HepG2 (cell line): ENCODE data around the gene PPP1CB. TPM values are rescaled to one million over a fixed set of nuclear protein-coding genes. Genes with fewer than 3 reads are reported as not detected.

Experiments used
- CAMTA2 ChIP-seq: sonication (generic); formaldehyde crosslinking; IDR thresholded peaks from 2 replicates; pipeline ENCODE4 v1.4.0; 2020; ENCODE audit warnings: mild to moderate bottlenecking, missing genetic modification reagents, borderline replicate concordance
- HMGXB3 ChIP-seq: sonication (generic); formaldehyde crosslinking; IDR thresholded peaks from 2 replicates; pipeline ENCODE4 v1.4.0; 2020; ENCODE audit warnings: missing genetic modification reagents, borderline replicate concordance
- HNRNPK ChIP-seq: fragments of 200-400 bp; formaldehyde crosslinking; IDR thresholded peaks from 2 replicates; pipeline ENCODE4 v1.6.1; 2018; ENCODE audit warnings: low read length, low read depth, moderate library complexity, mild to moderate bottlenecking; ENCODE audit not compliant: poor library complexity, severe bottlenecking
- NR2F1 ChIP-seq, 2 experiments: fragments of 450-650 bp in 1 of 2; formaldehyde crosslinking in 1 of 2; IDR thresholded peaks; 2 replicates each; pipeline versions ENCODE4 v1.5.0 to v1.6.1; 2016 to 2020; ENCODE audit warnings: mild to moderate bottlenecking in 1 of 2, missing compliant biosample characterization in 1 of 2, missing genetic modification reagents in 1 of 2, moderate library complexity in 1 of 2
- RAD51 ChIP-seq: fragments of 450-650 bp; IDR thresholded peaks from 2 replicates; pipeline ENCODE4 v1.6.1; 2016; ENCODE audit warnings: borderline replicate concordance
- RFXAP ChIP-seq: sonication (generic); formaldehyde crosslinking; IDR thresholded peaks from 2 replicates; pipeline ENCODE4 v1.4.0; 2020; ENCODE audit warnings: missing genetic modification reagents, borderline replicate concordance
- TARDBP ChIP-seq: sonication (generic); formaldehyde crosslinking; IDR thresholded peaks from 2 replicates; pipeline ENCODE4 v1.8.0; 2022; ENCODE audit warnings: mild to moderate bottlenecking, missing genetic modification reagents
- TRIM22 ChIP-seq: fragments of 450-650 bp; IDR thresholded peaks from 2 replicates; pipeline ENCODE4 v1.6.1; 2017
- ZBTB3 ChIP-seq: sonication (generic); formaldehyde crosslinking; IDR thresholded peaks from 2 replicates; pipeline ENCODE4 v1.4.0; 2020; ENCODE audit warnings: low read depth, mild to moderate bottlenecking, moderate library complexity, missing genetic modification reagents, borderline replicate concordance
- ZBTB44 ChIP-seq: sonication (generic); formaldehyde crosslinking; IDR thresholded peaks from 2 replicates; pipeline ENCODE4 v1.4.0; 2020; ENCODE audit warnings: missing genetic modification reagents
- ZEB1 ChIP-seq: IDR thresholded peaks from 2 replicates; pipeline ENCODE4 v1.6.1; 2012; ENCODE audit warnings: mild to moderate bottlenecking, low read depth, inconsistent platforms; ENCODE audit not compliant: insufficient replicate concordance
- ZMYM3 ChIP-seq: sonication (generic); formaldehyde crosslinking; IDR thresholded peaks from 2 replicates; pipeline ENCODE4 v1.5.1; 2020; ENCODE audit warnings: mild to moderate bottlenecking, missing genetic modification reagents
- ZNF138 ChIP-seq: sonication (generic); formaldehyde crosslinking; IDR thresholded peaks from 2 replicates; pipeline ENCODE4 v1.5.0; 2020; ENCODE audit warnings: mild to moderate bottlenecking, low read depth, missing genetic modification reagents
- ZNF274 ChIP-seq: sonication (generic); formaldehyde crosslinking; IDR thresholded peaks from 2 replicates; pipeline ENCODE4 v1.5.1; 2020; ENCODE audit warnings: mild to moderate bottlenecking, missing genetic modification reagents
- ZNF441 ChIP-seq: sonication (generic); formaldehyde crosslinking; IDR thresholded peaks from 2 replicates; pipeline ENCODE4 v1.7.0; 2021; ENCODE audit warnings: missing genetic modification reagents, borderline replicate concordance
- ZNF557 ChIP-seq: sonication (generic); formaldehyde crosslinking; IDR thresholded peaks from 2 replicates; pipeline ENCODE4 v1.4.0; 2020; ENCODE audit warnings: missing genetic modification reagents
- ZNF580 ChIP-seq: IDR thresholded peaks from 2 replicates; pipeline ENCODE4 v1.6.1; 2016; ENCODE audit warnings: low read depth, borderline replicate concordance
- ZNF720 ChIP-seq: sonication (generic); formaldehyde crosslinking; IDR thresholded peaks from 2 replicates; pipeline ENCODE4 v1.4.0; 2020; ENCODE audit warnings: missing genetic modification reagents
- ZSCAN31 ChIP-seq: sonication (generic); formaldehyde crosslinking; IDR thresholded peaks from 2 replicates; pipeline ENCODE4 v1.5.0; 2020; ENCODE audit warnings: low read depth, mild to moderate bottlenecking, missing genetic modification reagents
- polyA plus RNA-seq, 8 experiments: library from polyadenylated mRNA; depleted of rRNA in 3 of 8; stranded (reverse) in 7 of 8; unstranded in 1 of 8; fragments of >200 nt; fragmentation: Illumina TruSeq in 4 of 8; extraction: Trizol in 4 of 8; gene quantifications; 2 replicates each; pipeline versions ENCODE4 v1.2.1 to v1.2.3, GENCODE V29; 2011 to 2016; ENCODE audit warnings: low read depth in 4 of 8, missing spikeins in 1 of 8, mixed read lengths in 1 of 8; ENCODE audit not compliant: insufficient read depth in 1 of 8
- total RNA-seq, 5 experiments: library from RNA; depleted of rRNA; stranded (reverse); fragments of >200 nt; fragmentation: Illumina TruSeq; extraction: Trizol; gene quantifications; 2 replicates each; pipeline ENCODE4 v1.2.3, GENCODE V29; 2016; ENCODE audit warnings: low read depth in 1 of 5

PPP1CB gene
- total and polyA plus RNA-seq, 2 of the 13 experiments (the other 11 are each of a cell fraction or from before 2014, with no cell fraction given), result 46.9 to 109 TPM

GRCh38 chr2:28702415-28702861, 49.2 kb upstream of the PPP1CB start (continued):
- no peak for TF ChIP-seq HMGXB3
- TF ChIP-seq TRIM22, result no peak
- no peak for TF ChIP-seq ZSCAN31 (CRISPR knock-in tag)
- TF ChIP-seq RFXAP (CRISPR knock-in tag), result no peak
- TF ChIP-seq ZNF274, result no peak
- no peak for TF ChIP-seq TARDBP (CRISPR knock-in tag)
- TF ChIP-seq ZNF441 (CRISPR knock-in tag), result no peak
- no peak for TF ChIP-seq ZBTB3 (CRISPR knock-in tag)
- TF ChIP-seq ZNF580 (CRISPR knock-in tag), result no peak
- no peak for TF ChIP-seq ZNF557 (CRISPR knock-in tag)
- peak; percentile 66 to 95 for TF ChIP-seq NR2F1 (CRISPR knock-in tag; IDR thresholded peaks at IDR 0.05)
- no peak for TF ChIP-seq CAMTA2
- TF ChIP-seq HNRNPK, result no peak
- TF ChIP-seq ZBTB44, result no peak
- TF ChIP-seq ZNF138, result no peak
- no peak for TF ChIP-seq ZNF720 (CRISPR knock-in tag)
- no peak for TF ChIP-seq ZMYM3
- no peak for TF ChIP-seq RAD51
- TF ChIP-seq ZEB1, result no peak
